UCSD-AML1 (cell line): ENCODE measurements around the gene PXT1.
"Not testable (repeated sequence)": the region's sequence is repeated elsewhere in the genome, so short reads cannot be mapped to it uniquely, and the experiment has no call there.

Experiments used
- DNase-seq: peaks from one replicate; lab custom pipeline; 2025; ENCODE audit not compliant: unreplicated experiment; lab: John Stamatoyannopoulos, UW

Gene PXT1

DNA sequence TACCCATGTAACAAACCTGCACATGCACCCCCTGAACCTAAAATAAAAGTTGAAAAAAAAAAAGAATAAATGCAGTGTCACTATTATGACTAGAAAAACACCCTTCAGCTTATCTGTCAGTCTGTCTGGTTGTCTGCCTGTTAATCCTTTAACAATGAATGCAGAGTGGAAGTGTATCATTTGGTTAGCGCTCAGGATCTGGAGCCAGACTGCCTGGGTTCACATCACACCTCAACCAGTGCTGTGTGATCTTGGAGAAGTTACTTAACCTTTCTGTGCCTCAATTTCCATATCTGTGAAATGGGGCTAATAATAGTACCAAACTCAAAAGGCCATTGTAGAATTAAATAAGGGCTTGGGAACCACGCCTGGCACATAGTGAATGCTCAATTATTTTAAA, 72.0 kb downstream of the PXT1 start:
- DNase-seq, result no peak

DNA sequence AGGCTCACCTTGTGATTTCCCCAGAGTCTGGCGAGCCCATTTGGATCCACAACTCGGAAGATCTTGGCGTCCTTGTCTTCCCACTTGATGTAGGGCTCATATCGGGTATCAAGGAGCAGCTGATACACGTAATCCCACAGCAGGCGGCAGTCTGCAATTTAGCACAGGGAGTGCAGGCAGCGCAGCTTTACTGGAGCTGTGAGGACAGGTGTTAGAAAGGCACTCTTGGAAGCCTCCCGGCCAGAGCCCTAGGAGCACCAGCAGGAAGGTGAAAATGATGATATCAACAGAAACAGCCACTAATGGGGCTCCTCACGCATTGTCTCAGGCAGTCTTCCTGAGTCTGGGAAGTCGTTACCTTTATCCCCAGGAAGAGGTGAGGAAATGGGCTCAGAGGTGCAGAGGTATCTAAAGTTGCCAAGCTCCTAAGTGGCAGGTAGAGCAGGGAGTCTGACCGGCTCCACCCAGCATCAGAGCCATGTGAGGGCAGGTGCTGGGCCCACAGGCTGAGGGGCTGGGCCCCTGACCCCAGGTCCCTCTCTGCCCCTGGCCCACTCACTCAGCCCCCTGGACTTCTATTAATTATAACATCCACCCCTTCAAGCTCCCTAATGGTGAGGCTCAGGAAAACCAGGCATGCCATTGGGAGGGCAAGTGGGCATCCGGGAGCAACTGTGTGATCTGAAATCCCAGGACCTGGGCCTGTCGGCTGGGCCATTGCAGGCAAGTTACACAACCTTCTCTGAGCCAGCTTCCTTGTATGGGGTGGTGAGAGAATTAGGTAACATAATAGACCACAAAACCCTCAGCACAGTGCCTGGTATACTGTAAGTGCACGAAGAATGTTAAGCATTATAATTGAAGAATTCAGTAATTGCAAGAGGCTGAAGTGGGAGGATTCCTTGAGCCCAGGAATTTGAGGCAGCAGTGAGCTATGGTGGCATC, 73.5 kb downstream of the PXT1 start:
- DNase-seq, result no peak

DNA sequence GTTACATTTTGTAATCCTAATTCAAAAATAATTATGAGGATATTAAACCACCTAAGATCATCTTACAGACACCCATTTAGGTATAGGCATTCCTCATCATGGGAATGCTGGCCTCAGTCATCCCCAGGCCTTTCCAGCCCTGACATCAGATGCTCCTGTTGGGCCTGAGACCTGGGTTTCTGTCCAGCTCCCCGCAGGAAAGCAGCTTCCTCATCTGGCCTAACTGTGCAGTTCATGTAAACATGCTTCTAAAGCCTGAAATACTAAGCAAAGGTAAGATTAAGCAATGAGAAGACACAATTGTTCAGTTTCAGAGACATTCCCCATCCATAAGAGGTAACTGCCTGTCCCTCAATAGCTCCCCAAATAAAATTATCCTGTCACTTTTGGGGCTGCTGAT, 74.2 kb downstream of the PXT1 start:
- DNase-seq, result no peak

DNA sequence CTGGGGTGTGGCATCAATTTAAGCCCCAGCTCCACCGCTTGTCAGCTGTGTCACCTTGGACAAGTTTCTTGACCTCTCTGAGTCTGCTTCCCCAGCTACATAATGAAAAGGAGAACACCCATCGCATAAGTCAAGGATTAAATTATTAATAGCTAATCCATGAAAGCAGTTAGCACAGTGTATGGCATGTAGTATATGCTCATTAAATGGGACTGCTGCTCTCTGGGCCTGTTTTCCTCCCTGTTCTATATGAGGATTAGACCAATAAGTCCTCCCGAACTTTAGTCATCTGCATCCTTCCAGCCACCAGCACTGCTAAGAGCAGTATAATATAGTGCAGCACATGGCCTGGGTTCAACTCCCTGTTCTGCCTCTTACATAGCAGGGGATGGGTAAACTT, 74.9 kb downstream of the PXT1 start:
- DNase-seq, result no peak

DNA sequence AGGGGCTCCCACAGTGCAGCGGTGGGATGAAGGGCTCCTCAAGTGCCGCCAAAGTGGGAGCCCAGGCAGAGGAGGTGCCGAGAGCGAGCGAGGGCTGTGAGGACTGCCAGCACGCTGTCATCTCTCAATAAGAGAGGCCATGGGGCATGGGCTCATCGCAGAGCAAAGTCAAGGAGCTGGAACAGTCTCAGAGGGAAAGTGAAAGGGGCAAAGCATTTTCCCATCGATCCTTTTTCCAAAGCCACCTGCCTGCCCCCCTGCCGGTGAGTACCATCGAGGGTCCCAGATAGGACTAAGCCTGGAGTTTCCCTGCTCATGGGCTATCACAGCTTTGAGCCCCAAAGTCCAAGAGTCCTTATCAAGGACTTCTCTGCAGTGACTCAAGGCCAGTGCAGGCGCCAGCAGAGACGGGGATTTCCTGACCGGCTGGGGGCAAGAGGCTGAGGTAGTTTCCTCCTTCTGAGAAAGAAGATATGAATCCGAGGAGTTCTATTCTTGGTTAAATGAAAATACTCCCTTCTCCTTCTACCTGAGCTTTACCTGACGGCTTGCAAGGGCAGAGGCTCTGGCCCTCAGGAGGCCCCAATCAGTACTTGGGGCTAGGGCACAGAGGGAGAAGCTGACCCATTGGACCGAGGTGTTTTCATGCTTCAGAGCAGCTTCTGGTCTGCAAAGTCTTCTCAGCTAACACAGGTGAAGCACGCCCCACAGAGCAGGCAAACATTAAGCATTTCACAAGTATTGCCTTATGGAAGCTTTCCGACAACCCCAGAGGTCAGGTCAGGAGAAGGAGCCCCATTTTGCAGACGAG, 77.8 kb downstream of the PXT1 start:
- peak; percentile 43 for DNase-seq

DNA sequence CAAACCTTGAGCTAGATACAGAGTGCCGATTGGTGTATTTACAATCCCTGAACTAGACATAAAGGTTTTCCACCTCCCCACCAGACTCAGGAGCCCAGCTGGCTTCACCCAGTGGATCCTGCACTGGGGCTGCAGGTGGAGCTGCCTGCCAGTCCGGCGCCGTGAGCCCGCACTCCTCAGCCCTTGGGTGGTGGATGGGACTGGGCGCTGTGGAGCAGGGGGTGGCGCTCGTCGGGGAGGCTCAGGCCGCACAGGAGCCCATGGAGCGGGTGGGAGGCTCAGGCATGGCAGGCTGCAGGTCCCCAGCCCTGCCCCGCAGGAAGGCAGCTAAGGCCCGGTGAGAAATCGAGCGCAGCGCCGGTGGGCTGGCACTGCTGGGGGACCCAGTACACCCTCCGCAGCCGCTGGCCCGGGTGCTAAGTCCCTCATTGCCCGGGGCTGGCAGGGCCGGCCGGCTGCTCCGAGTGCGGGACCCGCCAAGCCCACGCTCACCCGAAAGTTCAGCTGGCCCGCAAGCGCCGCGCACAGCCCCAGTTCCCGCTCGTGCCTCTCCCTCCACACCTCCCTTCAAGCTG, 78.5 kb downstream of the PXT1 start:
- not testable (repeated sequence) for DNase-seq

DNA sequence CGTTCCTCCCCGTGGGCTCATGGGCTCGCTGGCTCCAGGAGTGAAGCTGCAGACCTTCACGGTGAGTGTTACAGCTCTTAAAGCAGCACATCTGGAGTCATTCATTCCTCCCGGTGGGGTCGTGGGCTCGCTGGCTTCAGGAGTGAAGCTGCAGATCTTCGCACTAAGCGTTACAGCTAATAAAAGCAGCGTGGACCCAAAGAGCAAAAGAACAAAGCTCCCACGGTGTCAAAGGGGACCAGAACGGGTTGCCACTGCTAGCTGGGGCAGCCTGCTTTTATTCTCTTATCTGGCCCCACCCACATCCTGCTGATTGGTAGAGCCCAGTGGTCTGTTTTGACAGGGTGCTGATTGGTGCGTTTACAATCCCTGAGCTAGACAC, 79.3 kb downstream of the PXT1 start:
- not testable (repeated sequence) for DNase-seq

DNA sequence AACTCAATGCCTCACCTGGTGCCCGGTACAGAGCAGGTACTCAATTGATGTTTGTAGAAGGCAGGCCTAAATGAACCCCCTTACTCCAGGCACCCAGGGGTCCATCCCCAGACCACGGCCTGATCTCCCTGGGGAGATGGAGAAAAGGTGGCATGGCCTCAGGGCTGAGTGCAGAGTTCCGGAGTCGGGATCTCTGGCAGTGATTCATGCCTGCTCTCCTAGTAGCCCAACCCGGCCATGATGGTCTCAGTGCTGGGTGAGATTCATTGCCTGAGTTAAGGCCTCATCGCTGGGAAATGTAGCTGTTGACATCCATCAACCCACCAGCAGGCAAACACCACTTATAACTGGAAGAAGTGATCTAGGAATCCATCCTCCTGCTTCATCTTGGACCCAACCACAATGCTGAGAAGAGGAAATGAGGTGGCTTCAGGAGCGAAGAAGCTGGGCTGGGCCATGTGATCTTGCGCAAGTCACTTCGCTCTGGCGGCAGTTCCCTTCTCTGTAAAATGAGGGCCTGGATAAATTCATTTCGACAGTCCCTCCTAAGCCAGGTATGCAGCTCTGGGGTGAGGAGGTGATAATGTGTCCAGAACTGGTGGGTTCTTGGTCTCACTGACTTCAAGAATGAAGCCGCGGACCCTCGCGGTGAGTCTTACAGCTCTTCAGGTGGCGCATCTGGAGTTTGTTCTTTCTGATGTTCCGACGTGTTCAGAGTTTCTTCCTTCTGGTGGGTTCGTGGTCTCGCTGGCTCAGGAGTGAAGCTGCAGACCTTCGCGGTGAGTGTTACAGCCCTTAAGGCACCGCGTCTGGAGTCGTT, 79.9 kb downstream of the PXT1 start:
- peak; percentile 36 for DNase-seq

DNA sequence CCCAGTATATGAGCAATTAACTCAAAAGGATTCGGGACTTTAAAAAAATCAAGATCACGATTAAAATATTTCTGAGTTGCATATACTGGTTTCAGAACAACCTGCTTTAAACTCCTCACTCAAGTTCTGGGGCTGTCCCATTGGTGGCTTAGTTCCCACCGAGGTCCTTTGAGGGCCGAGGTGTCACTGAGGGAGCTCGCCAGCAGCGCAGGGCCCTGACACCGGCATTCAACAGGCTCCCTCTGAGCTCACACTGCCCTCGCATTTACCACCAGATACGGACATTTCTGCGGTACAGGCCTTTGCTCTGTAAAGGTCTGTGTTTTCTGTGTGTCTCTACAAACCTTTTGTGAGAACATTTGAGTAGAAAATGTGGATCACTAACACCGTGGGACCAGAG, 81.6 kb downstream of the PXT1 start:
- no peak for DNase-seq

DNA sequence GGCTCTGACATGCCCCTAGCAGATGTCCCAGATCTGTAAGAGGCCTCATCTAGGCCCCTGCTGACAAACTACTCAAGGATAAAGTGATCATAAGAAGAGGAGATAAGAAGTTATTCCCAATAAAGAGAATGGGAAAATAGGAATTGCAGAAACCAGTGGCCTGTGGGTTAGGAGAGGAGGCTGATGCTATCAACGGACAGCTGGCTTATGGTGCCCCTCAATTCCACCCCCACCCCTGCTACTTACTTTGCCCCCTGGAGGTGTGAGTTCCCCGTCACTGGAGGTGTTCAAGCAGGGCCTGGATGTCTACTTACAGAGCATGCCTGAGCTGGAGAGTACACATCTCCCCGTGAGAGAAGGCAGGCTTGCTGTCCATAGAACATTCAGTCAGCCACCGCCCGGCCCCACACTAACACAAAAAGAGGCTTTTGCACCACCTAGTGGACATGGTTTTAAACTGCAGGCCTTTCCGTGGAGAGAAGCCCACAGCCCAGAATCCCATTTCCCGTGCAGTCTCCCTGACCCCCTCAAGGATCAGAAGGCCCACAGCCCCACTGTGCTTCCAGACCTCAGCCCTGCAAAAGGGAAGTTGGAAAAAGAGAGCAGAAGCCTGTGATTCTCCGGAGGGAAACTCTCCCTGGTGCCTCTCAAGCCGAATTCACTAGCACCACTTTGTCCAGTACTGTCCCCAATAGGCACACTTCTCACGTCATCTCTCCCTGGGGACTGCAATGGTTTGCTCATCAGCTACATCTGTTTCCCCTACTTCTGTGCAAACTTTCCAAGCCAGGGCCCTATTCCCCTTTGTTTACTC, 82.2 kb downstream of the PXT1 start:
- peak; percentile 68 for DNase-seq

DNA sequence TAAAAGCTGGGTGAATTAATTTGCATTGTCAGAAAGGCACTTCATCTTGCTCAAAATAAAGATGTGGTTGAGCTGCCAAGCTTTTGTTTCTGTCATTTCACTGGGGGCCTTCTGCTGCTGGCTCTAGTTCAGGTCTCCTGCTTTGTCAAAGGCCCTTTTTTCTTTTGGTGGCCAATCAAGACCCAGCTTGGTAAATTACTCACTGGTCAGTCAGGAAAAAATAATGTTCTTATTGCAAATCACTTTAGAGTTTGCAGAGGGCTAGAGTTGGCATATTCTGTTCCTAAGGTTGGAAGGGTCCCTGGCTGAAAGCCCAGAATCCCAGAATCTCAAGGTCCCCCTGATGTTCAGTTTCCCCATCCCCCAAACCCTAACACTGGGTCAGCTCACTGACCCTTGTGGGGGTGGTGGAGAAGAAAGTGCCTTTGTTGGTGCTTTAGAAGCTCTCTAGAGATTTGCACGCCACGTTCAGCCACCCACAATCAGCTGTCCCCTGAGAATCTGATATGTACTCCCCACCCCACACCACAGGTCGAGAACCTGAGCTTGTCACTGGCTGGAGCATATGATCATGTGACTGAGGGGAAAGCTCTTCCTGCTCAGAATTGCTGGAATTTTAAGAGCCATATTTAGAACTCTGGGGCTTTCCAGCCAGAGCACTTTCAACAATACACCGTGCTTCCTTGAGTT, 84.3 kb downstream of the PXT1 start:
- no peak for DNase-seq

DNA sequence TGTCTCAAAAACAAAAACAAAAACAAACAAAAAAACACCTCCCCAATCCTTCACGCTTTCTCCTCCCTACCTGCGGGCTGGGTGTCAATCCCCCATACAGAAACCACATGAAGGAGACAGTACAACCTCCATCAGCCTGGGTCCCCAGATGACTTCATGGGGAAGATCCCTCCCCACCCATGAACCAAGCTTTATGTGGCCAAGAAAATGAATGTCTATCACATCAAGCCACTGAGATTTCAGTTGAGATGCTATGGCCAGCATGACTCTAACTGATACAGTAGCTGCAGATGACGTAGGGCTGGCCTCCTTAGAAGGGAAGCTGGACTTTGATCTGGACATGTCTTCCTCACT, 84.8 kb downstream of the PXT1 start:
- no peak for DNase-seq

DNA sequence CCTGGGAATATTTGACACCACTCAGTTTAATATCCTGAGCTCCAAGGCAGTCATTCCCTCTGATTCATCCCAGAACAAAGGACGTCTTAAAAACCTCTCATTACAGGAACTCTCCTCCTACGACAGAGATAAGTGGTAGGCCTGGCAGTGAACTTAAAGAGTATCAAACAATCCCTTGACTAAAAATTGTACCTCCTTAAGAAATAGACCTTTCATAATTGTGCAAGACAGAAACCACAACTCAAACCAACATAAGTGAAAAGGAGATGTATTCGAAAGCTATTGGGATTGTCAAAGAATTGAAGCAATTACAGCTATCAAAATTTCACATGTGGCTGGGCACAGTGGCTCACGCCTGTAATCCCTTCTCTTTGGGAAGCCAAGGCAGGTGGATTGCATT, 86.8 kb downstream of the PXT1 start:
- no peak for DNase-seq

DNA sequence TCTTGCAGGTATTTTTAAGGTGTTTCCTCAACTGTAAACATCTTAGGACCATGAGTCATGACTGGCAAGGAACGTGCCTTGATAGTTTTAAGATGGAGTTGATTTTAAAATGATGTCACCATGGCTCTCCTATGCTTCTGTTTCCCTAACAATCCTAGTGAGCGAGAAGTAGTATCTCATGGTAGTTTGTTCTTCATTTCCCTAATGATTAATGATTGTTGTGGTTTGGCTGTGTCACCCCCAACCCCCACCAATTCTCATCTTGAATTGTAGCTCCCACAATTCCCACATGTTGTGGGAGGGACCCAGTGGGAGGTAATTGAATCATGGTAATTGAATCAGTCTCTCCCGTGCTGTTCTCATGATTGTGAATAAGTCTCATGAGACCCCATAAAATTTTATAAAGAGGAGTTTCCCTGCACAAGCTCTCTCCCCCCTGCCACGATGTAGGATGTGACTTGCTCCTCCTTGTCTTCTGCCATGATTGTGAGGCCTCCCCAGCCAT, 89.2 kb downstream of the PXT1 start:
- DNase-seq, result no peak

DNA sequence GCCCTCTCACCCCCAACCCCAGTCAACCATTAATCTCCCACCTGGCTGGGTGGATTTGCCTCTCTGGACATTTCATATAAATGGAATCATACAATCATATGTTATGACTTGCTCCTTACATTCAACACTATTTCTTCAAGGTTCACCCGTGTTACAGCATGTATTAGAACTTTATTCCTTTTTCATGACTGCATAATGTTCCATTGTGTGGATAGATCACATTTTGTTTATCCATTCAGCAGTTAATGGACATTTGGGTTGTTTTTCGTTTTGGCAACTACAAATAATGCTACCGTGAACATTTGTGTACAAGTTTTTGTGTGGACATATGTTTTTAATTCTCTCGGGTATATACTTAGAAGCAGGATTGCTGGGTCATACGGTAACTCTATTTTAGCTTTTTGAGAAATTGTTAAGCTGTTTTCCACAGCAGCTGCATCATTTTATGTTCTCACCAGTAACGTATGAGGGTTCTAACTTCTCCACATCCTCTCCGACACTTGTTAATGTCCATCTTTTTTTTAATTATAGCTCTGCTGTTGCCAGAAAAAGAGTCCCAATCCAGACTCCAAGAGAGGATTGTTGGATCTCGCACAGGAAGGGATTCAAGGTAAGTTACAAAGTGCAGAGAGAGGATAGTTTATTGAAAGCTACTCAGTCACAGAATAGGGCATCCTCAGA, 90.0 kb downstream of the PXT1 start:
- DNase-seq, result no peak

DNA sequence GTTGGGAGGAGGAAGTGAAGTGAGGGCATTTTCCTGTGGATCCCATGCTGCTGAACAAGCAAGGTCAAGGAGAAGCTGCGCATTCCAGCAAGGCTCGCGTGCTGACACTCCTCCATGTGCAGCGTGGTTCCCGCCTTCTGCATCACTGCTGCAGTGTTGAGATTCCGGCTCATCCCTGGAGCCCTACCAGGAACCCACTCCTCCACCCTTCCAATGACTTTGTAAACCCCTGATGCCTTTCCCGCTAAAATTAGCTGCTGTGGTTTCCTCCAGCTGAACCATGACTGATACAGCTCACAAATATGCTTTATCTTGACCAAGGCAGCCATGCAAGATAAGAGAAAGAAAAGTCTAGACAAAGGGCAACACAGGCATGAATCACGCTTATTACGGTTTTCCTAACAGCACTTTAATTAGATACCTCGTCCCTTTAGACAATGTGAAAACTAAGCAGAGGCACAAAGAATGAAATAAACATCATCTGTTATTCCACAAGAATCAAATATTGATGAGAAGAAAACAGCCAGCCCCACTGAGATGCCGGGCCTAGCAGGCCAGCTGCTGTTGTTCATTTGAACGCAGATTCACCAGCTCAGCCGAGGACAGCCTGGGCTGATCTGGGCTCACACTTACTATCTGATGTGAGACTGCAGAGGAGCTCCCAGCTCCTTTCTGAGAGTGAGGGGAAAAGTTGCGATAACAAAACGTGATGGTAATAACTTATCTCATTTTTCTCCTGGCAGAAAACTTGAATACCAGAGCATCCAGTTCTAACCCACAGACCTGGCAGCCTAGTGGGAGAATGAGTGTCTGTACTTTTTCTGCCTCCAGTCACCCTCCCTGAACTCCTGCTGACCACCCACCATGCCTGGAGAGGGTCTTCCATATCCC, 91.7 kb downstream of the PXT1 start:
- no peak for DNase-seq

DNA sequence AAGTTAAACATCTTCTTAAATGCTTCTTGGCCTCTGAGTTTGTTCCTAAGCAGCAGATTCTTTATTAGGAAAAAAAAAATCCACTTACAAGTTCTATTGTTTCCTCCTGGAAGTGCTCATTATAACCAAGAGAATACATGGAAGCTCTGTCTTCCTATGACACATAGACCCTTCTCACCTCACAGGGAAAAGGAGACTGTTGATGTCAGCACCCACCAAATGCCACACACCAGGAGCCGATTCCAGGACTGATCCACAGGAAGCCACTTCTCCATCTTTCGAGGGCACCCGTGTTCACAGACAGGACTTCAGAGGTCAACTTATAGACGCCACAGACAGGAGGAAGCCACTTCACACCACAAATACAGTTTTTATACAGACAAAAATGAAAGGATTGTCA, 92.6 kb downstream of the PXT1 start:
- no peak for DNase-seq

DNA sequence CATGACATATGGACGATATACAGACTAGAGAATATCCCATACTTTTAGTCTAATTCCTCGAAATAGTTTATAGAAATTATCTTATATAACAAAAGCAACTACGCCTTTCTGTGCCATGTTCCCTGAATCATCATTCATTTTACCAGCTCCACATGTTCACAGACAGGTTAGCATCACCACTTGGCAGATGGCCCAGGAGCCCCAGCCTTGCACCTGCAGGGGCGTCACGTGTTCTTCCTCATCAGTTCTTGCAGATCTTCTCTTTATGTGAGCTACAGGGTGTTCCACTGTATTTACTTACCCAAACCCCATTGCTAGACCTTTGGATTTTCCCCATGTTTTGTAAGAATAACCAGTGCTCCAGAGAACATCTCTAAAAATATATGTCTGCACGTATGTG, 93.4 kb downstream of the PXT1 start:
- DNase-seq, result no peak
